HPDE6-E6E7 (cell line): ENCODE data around the gene MAGI2.

Experiments used
- DNase-seq: peaks from one replicate; pipeline ENCODE4 v3.0.0; 2011; ENCODE audit warnings: missing footprints; ENCODE audit errors: extremely low spot score

MAGI2 gene

GRCh38 chr7:79376299-79377025 is 77.0 kb downstream of the MAGI2 start:
- DNase-seq: no peak

- no peak for DNase-seq
Measured at GRCh38 chr7:79361214-79361613, 92.3 kb downstream of the MAGI2 start.

- no peak for DNase-seq
Measured at GRCh38 chr7:79359827-79360226, 93.6 kb downstream of the MAGI2 start.

- no peak for DNase-seq
Measured at GRCh38 chr7:79357101-79357500, 96.4 kb downstream of the MAGI2 start.

- DNase-seq: no peak
Measured at GRCh38 chr7:79353720-79354468, 99.6 kb downstream of the MAGI2 start.

- DNase-seq: no peak
Measured at GRCh38 chr7:79352323-79352722, 101.1 kb downstream of the MAGI2 start.

- no peak for DNase-seq
Measured at GRCh38 chr7:79347351-79347750, 106.1 kb downstream of the MAGI2 start.

- no peak for DNase-seq
Measured at GRCh38 chr7:79341902-79342301, 111.6 kb downstream of the MAGI2 start.

- DNase-seq: no peak
Measured at GRCh38 chr7:79340212-79340611, 113.3 kb downstream of the MAGI2 start.

- DNase-seq: no peak
Measured at GRCh38 chr7:79339208-79339925, 114.1 kb downstream of the MAGI2 start.

- DNase-seq: no peak
Measured at GRCh38 chr7:79337717-79338116, 115.8 kb downstream of the MAGI2 start.

GRCh38 chr7:79334841-79335240 is 118.6 kb downstream of the MAGI2 start:
- no peak for DNase-seq

GRCh38 chr7:79334334-79334733 is 119.1 kb downstream of the MAGI2 start:
- DNase-seq: no peak

- no peak for DNase-seq
Measured at GRCh38 chr7:79332091-79332490, 121.4 kb downstream of the MAGI2 start.

GRCh38 chr7:79329464-79329863 is 124.0 kb downstream of the MAGI2 start:
- no peak for DNase-seq

- no peak for DNase-seq
Measured at GRCh38 chr7:79320741-79321473, 132.6 kb downstream of the MAGI2 start.

- no peak for DNase-seq
Measured at GRCh38 chr7:79319369-79319768, 134.1 kb downstream of the MAGI2 start.

GRCh38 chr7:79317728-79318127 is 135.7 kb downstream of the MAGI2 start:
- DNase-seq: peak; percentile 65

GRCh38 chr7:79312022-79312421 is 141.4 kb downstream of the MAGI2 start:
- no peak for DNase-seq

- no peak for DNase-seq
Measured at GRCh38 chr7:79308192-79308591, 145.3 kb downstream of the MAGI2 start.

- no peak for DNase-seq
Measured at GRCh38 chr7:79307376-79307775, 146.1 kb downstream of the MAGI2 start.

GRCh38 chr7:79304711-79305110 is 148.8 kb downstream of the MAGI2 start:
- no peak for DNase-seq
